Transverse colon (tissue), 4 donors: ENCODE data around the gene C4B. TPM values are rescaled to one million over a fixed set of nuclear protein-coding genes. Genes with fewer than 3 reads are reported as not detected.
"Not testable (repeated sequence)": the region's sequence is repeated elsewhere in the genome, so short reads cannot be mapped to it uniquely, and the experiment has no call there.

Experiments used
- DNase-seq: peaks from one replicate; pipeline ENCODE4 v3.0.0-alpha.2; 2019
- H3K27ac ChIP-seq, 4 donors: fragments of 200-600 bp; sonication (generic); 2 replicates each; pipeline ENCODE4 v1.5.1; 2016 to 2018; ENCODE audit warnings: inconsistent platforms in 4 of 4
- H3K27me3 ChIP-seq: fragments of 200-600 bp; sonication (generic); 2 replicates; pipeline ENCODE4 v1.5.1; 2017; ENCODE audit warnings: inconsistent platforms
- H3K36me3 ChIP-seq, 4 donors: fragments of 200-600 bp; sonication (generic); 2 replicates each; pipeline ENCODE4 v1.5.1; 2017 to 2019; ENCODE audit warnings: inconsistent platforms in 4 of 4
- H3K4me1 ChIP-seq, 4 donors: fragments of 200-600 bp; sonication (generic); 2 replicates each; pipeline ENCODE4 v1.5.1; 2017 to 2020; ENCODE audit warnings: inconsistent platforms in 4 of 4
- H3K4me3 ChIP-seq, 4 donors: fragments of 200-600 bp; sonication (generic); 1 replicate in 1 of 4; 2 replicates in 3 of 4; pipeline versions ENCODE4 v1.5.1 to v1.6.1; 2017 to 2019; ENCODE audit warnings: inconsistent platforms in 4 of 4
- H3K9me3 ChIP-seq, 2 donors: fragments of 200-600 bp; sonication (generic); 2 replicates each; pipeline ENCODE4 v1.5.1; 2017 to 2019; ENCODE audit warnings: inconsistent platforms in 2 of 2
- WGBS, 2 donors: methylation state at CpG; one replicate each; pipeline ENCODE4 v1.1.5; 2018; ENCODE audit warnings: low coverage in 1 of 2; 5-methylcytosine and 5-hydroxymethylcytosine counted together
- in situ Hi-C, 4 donors: fragments of 200-750 bp; cut with MboI; loops; one replicate each; pipeline versions ENCODE4 v1.15.0 to v1.15.1; 2017; ENCODE audit warnings: low sequenced_read_pairs in 3 of 4, low pct_ligation_motif_present in 1 of 4, low pct_unique_long_range_greater_than_20kb in 1 of 4
- intact Hi-C: fragments of 100-400 bp; cut with DNase I; formaldehyde crosslinking; loops from one replicate; pipeline ENCODE4 v1.15.1; 2023; ENCODE audit warnings: low total_unique reads
- total RNA-seq, 4 donors: library from RNA; depleted of rRNA; stranded (reverse); fragments of >200 nt; gene quantifications; one replicate each; pipeline ENCODE4 v1.1.0, GENCODE V29; 2016

Gene C4B
- total RNA-seq, 4 donors from 2014 or later = 20.3 to 137 (median 64.0) TPM

DNA sequence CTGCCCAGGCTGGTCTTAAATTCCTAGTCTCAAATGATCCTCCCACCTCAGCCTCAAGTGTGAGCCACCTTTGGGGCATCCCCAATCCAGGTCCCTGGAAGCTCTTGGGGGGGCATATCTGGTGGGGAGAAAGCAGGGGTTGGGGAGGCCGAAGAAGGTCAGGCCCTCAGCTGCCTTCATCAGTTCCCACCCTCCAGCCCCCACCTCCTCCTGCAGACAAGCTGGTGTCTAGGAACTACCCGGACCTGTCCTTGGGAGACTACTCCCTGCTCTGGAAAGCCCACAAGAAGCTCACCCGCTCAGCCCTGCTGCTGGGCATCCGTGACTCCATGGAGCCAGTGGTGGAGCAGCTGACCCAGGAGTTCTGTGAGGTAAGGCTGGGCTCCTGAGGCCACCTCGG, 24.3 kb downstream of the C4B start:
- intact Hi-C loops = not testable (repeated sequence)
- WGBS, 2 donors = 79% methylated on average over 4 of the region's 5 CpGs; no CpG with 5 or more reads in 1 of the 2 donors

DNA sequence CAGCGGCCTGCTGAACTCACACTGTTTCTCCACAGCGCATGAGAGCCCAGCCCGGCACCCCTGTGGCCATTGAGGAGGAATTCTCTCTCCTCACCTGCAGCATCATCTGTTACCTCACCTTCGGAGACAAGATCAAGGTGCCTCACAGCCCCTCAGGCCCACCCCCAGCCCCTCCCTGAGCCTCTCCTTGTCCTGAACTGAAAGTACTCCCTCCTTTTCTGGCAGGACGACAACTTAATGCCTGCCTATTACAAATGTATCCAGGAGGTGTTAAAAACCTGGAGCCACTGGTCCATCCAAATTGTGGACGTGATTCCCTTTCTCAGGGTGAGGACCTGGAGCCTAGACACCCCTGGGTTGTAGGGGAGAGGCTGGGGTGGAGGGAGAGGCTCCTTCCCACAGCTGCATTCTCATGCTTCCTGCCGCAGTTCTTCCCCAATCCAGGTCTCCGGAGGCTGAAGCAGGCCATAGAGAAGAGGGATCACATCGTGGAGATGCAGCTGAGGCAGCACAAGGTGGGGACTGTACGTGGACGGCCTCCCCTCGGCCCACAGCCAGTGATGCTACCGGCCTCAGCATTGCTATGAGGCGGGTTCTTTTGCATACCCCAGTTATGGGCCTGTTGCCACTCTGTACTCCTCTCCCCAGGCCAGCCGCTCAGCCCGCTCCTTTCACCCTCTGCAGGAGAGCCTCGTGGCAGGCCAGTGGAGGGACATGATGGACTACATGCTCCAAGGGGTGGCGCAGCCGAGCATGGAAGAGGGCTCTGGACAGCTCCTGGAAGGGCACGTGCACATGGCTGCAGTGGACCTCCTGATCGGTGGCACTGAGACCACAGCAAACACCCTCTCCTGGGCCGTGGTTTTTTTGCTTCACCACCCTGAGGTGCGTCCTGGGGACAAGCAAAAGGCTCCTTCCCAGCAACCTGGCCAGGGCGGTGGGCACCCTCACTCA, 25.0 kb downstream of the C4B start:
- H3K36me3 ChIP-seq, H3K9me3 ChIP-seq, in situ Hi-C loops, H3K27ac ChIP-seq, H3K4me1 ChIP-seq, H3K4me3 ChIP-seq, H3K27me3 ChIP-seq, DNase-seq, intact Hi-C loops: not testable (repeated sequence)
- 78% methylated on average over 22 of the region's 24 CpGs; no CpG with 5 or more reads in 1 of the 2 donors for WGBS, 2 donors

More for the DNA sequence above, 24.3 kb downstream of the C4B start:
- H3K9me3 ChIP-seq, H3K27me3 ChIP-seq, H3K4me3 ChIP-seq, in situ Hi-C loops, H3K4me1 ChIP-seq, H3K27ac ChIP-seq, H3K36me3 ChIP-seq, DNase-seq: not testable (repeated sequence)

DNA sequence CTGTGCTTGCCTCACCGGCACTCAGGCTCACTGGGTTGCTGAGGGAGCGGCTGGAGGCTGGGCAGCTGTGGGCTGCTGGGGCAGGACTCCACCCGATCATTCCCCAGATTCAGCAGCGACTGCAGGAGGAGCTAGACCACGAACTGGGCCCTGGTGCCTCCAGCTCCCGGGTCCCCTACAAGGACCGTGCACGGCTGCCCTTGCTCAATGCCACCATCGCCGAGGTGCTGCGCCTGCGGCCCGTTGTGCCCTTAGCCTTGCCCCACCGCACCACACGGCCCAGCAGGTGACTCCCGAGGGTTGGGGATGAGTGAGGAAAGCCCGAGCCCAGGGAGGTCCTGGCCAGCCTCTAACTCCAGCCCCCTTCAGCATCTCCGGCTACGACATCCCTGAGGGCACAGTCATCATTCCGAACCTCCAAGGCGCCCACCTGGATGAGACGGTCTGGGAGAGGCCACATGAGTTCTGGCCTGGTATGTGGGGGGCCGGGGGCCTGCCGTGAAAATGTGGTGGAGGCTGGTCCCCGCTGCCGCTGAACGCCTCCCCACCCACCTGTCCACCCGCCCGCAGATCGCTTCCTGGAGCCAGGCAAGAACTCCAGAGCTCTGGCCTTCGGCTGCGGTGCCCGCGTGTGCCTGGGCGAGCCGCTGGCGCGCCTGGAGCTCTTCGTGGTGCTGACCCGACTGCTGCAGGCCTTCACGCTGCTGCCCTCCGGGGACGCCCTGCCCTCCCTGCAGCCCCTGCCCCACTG, 25.9 kb downstream of the C4B start:
- WGBS, 2 donors = 88% methylated on average over 5 of the region's 43 CpGs; no CpG with 5 or more reads in 1 of the 2 donors
- H3K4me3 ChIP-seq, in situ Hi-C loops, DNase-seq, intact Hi-C loops, H3K36me3 ChIP-seq, H3K4me1 ChIP-seq, H3K27me3 ChIP-seq, H3K27ac ChIP-seq, H3K9me3 ChIP-seq: not testable (repeated sequence)

DNA sequence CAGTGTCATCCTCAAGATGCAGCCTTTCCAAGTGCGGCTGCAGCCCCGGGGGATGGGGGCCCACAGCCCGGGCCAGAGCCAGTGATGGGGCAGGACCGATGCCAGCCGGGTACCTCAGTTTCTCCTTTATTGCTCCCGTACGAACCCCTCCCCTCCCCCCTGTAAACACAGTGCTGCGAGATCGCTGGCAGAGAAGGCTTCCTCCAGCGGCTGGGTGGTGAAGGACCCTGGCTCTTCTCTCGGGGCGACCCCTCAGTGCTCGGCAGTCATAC, 26.4 kb downstream of the C4B start:
- intact Hi-C loops, H3K4me1 ChIP-seq, H3K9me3 ChIP-seq, H3K4me3 ChIP-seq, H3K36me3 ChIP-seq, in situ Hi-C loops, H3K27me3 ChIP-seq, H3K27ac ChIP-seq, DNase-seq: not testable (repeated sequence)
- no CpG with 5 or more reads among the region's 13 CpGs for WGBS, 2 donors

DNA sequence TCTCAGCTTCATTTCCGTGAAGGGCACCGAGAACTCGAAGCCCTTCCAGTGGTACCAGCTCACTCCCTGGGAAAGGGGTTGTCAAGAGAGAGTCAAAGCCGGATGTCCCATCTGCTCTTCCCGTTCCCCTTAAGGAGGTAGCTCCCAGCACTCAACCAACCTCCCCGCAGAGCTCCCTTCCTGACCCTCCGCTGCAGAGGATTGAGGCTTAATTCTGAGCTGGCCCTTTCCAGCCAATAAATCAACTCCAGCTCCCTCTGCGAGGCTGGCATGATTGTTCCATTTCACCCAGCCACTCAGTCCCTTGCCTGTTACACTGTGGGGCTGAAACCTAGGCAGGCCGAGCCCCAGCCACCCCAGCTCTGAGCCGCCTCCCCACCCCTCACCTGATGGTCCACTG, 26.8 kb downstream of the C4B start:
- H3K4me3 ChIP-seq, H3K4me1 ChIP-seq, H3K36me3 ChIP-seq, in situ Hi-C loops, H3K27ac ChIP-seq, H3K27me3 ChIP-seq, H3K9me3 ChIP-seq, intact Hi-C loops, DNase-seq: not testable (repeated sequence)
- 79% methylated on average over 5 of the region's 10 CpGs; no CpG with 5 or more reads in 1 of the 2 donors for WGBS, 2 donors

DNA sequence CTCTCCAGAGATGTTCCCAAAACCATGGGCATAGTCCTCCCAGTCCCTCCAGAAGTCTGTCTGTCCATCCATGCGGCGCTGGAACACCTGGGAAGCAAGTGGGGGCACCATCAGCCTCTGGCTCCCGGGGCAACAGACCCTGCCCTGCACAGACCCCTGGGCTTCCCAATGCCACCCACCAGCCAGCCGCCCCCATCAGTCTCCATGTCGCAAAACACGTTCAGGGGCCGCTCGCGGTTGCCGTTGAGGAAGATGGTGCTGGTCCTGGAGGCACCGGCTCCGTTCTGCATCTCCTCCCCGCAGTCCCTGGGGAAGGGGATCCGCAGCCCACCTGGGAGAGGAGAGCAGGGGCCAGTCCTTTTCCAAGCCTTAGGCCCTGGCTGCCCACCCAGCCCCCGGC, 27.7 kb downstream of the C4B start:
- H3K4me1 ChIP-seq, H3K4me3 ChIP-seq, intact Hi-C loops, H3K36me3 ChIP-seq, DNase-seq, H3K27me3 ChIP-seq, in situ Hi-C loops, H3K27ac ChIP-seq, H3K9me3 ChIP-seq: not testable (repeated sequence)
- 94% methylated on average over 13 of the region's 15 CpGs; no CpG with 5 or more reads in 1 of the 2 donors for WGBS, 2 donors

DNA sequence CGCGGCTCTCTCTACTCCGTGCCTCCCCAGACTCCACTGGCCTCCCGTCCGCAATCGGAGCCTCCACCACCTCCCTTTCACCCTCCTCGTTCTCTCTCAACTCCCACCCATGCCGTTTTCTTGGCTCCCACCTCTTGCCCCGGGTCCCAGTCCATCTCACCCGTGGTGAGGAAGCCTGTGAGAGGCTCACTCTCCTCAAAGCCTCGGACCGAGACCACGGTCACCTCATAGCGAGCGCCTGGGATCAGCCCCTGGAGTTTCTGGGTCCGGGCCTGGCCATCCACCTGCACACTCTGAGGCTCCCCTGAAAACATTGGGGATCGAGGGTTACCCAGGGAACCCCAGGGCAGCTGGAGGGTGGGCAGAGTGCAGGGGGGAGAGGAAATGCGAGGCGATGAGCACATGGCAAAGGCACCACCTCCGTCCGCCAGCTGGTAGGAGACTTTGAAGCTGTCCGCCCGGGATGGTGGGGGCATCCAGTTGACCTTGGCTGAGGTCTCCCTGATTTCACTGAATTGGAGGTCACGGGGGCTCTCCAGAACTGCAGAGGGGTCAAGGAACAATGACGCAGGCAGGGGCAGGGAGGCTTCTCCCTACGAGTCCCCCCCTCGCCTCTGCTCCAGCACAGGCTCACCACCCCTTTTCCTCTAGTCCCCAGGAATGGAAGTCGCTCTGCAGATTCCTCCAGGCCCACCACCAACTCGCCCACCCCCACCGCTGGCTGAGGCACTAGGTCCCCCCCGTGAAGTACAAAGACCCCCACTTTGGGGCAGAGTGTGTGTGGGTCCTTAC, 29.2 kb downstream of the C4B start:
- intact Hi-C loops, H3K9me3 ChIP-seq, H3K36me3 ChIP-seq, H3K27me3 ChIP-seq, H3K27ac ChIP-seq, DNase-seq, in situ Hi-C loops, H3K4me3 ChIP-seq: not testable (repeated sequence)
- H3K4me1 ChIP-seq = peaks cover 3 to 16% (median 9%) of the 10 kb centered on the region in 4 donors
- WGBS, 2 donors = 85 to 89% methylated on average over 4 to 17 of the region's 31 CpGs

DNA sequence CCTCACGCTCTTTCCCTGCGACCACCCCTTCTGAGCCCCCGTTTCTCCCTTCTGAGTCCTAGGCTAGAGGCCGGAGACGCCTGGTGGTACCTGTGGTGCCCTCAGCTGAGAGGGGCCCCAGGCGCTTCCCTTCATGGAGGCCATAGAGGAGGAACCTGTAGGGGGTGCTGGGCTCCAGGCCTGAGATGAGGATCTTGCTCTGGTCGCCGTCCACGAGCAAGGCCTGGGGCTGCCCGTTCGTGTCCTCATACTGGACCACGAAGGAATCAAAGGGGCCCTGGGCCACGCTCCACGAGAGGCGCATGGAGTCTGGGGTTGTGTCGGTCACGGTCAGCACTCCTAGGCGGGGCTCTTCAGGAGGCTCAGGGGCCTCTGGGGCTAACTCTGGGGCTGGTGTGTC, 30.3 kb downstream of the C4B start:
- intact Hi-C loops, H3K9me3 ChIP-seq, H3K27ac ChIP-seq, in situ Hi-C loops, H3K36me3 ChIP-seq, DNase-seq, H3K27me3 ChIP-seq, H3K4me3 ChIP-seq: not testable (repeated sequence)
- 90% methylated on average over 12 of the region's 18 CpGs; no CpG with 5 or more reads in 1 of the 2 donors for WGBS, 2 donors
- H3K4me1 ChIP-seq = peaks cover 3 to 16% (median 9%) of the 10 kb centered on the region in 4 donors
